Measurements from ENCODE around the gene LY6G6D. TPM values are rescaled to one million over a fixed set of nuclear protein-coding genes. Genes with fewer than 3 reads are reported as not detected.

LY6G6D gene
- total RNA-seq, 1 experiment from 2014 or later, result not detected

DNA sequence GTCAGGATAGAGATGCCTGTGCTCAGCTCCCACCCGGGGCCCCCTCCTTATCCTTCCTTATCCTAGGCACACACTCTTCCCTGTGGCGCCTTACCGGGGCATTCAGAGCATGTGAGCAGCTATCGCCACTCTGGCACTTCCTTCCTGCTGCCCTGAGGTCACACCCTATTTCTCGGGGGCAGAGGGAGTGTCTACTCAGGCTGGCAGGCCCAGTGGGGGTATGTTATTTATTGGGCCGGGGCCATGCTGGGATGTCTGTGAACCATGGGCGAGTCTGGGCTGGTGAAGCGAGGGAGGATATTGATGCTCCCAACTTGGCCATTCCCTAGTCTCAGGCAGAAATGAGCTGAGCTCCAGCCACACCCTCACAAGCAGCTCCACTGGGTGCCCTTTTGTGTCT, 3.9 kb upstream of the LY6G6D start:
- intact Hi-C loops (cut with micrococcal nuclease; ENCODE audit: unreplicated experiment), result no loop called here
- Histone ChIP-seq H3K4me3 (ENCODE audit: low read depth, low read length, poor library complexity, severe bottlenecking) (no peak overlapping the region), H3K36me3 (ENCODE audit: insufficient read depth, low read length, poor library complexity, severe bottlenecking) (no peaks in the 10 kb centered on the region), H3K4me1 (ENCODE audit: insufficient read depth, low read length, poor library complexity, severe bottlenecking) (no peaks in the 10 kb centered on the region), H3K9me3 (ENCODE audit: low read depth, low read length, poor library complexity, severe bottlenecking) (no peaks in the 10 kb centered on the region), H3K27me3 (replicated peaks; ENCODE audit: insufficient read depth, low read depth, low read length, poor library complexity) (no peaks in the 10 kb centered on the region), H3K27ac (ENCODE audit: low read depth, low read length, poor library complexity, severe bottlenecking) (no peak overlapping the region)
- no peak for DNase-seq (ENCODE audit: low spot score)
- BruUV-seq (replicated peaks), result no TSS peak
- TF ChIP-seq, protein P1, sequence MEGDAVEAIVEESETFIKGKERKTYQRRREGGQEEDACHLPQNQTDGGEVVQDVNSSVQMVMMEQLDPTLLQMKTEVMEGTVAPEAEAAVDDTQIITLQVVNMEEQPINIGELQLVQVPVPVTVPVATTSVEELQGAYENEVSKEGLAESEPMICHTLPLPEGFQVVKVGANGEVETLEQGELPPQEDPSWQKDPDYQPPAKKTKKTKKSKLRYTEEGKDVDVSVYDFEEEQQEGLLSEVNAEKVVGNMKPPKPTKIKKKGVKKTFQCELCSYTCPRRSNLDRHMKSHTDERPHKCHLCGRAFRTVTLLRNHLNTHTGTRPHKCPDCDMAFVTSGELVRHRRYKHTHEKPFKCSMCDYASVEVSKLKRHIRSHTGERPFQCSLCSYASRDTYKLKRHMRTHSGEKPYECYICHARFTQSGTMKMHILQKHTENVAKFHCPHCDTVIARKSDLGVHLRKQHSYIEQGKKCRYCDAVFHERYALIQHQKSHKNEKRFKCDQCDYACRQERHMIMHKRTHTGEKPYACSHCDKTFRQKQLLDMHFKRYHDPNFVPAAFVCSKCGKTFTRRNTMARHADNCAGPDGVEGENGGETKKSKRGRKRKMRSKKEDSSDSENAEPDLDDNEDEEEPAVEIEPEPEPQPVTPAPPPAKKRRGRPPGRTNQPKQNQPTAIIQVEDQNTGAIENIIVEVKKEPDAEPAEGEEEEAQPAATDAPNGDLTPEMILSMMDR (conservative IDR thresholded peaks at IDR 0.05; ENCODE audit: low read depth, low read length), result no peak
- no peak for TF ChIP-seq EZH2 (IDR thresholded peaks at IDR 0.05; ENCODE audit: borderline replicate concordance, low read depth, low read length, poor library complexity, severe bottlenecking)
- ChIA-PET CTCF (interaction anchor here (0.6 kb wide), 1 partner anchor 116 kb away, joined by 4 read pairs; the partner anchor contains the start of gene HSPA1B), POLR2A (ENCODE audit: low non-redundant PET) (interaction anchor here (0.6 kb wide), 1 partner anchor 11 kb away, joined by 3 read pairs; no protein-coding TSS in a partner anchor)

DNA sequence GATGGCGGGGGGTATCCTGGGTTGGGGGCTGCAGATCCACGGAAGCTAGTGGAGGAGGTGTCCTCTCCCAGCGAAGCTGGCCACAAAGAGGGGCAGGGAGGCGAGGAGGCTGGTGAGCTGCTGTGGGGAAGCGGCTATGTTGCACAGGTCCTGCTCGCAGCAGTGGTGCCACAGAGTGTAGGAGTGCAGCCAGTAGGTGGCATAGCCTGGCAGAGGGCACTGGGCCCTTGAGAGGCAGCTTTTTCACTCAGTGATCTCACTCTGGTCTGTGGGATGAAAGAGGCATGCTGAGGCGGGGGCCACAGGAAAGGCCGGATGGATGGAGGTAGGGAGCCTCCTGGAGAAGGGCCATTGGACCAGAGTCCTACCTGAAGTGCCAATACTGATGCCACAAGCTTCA, 2.9 kb upstream of the LY6G6D start:
- Histone ChIP-seq H3K36me3 (ENCODE audit: insufficient read depth, low read length, poor library complexity, severe bottlenecking) (no peaks in the 10 kb centered on the region), H3K4me3 (ENCODE audit: low read depth, low read length, poor library complexity, severe bottlenecking) (no peak overlapping the region), H3K27ac (ENCODE audit: low read depth, low read length, poor library complexity, severe bottlenecking) (no peak overlapping the region), H3K4me1 (ENCODE audit: insufficient read depth, low read length, poor library complexity, severe bottlenecking) (no peaks in the 10 kb centered on the region), H3K9me3 (ENCODE audit: low read depth, low read length, poor library complexity, severe bottlenecking) (no peaks in the 10 kb centered on the region), H3K27me3 (replicated peaks; ENCODE audit: insufficient read depth, low read depth, low read length, poor library complexity) (no peaks in the 10 kb centered on the region)
- DNase-seq (ENCODE audit: low spot score), result no peak
- POLR2A ChIA-PET (ENCODE audit: low non-redundant PET), result no interaction called here
- CTCF ChIA-PET, result no interaction called here
- intact Hi-C loops (cut with micrococcal nuclease; ENCODE audit: unreplicated experiment), result no loop called here
- TF ChIP-seq, protein P1 (conservative IDR thresholded peaks at IDR 0.05; ENCODE audit: low read depth, low read length), result no peak; the same call in 1 of the 2 replicates
- no peak for TF ChIP-seq EZH2 (IDR thresholded peaks at IDR 0.05; ENCODE audit: borderline replicate concordance, low read depth, low read length, poor library complexity, severe bottlenecking)
- BruUV-seq (replicated peaks), result no TSS peak

DNA sequence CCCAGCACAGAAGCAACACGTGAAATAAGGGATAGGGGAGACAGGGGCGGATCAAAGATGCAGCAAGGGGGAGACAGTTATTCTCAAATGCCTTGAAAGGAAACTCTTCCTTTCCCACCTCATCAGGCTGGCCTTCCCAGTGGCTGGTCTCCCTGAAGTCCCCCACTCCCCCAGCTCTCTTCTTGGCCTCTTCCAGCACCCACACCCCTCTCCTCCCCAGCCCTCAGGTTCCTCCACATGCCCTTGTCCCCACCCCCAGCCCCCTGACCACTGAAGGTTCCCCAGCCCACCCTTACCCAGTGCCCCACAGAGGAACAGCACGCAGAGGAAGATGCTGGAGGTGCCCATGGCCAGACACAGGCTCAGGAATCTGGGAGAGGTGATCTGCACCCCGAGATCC, 1.7 kb upstream of the LY6G6D start:
- DNase-seq (ENCODE audit: low spot score), result no peak
- no peak for TF ChIP-seq EZH2 (IDR thresholded peaks at IDR 0.05; ENCODE audit: borderline replicate concordance, low read depth, low read length, poor library complexity, severe bottlenecking)
- TF ChIP-seq, protein P1 (conservative IDR thresholded peaks at IDR 0.05; ENCODE audit: low read depth, low read length), result no peak
- intact Hi-C loops (cut with micrococcal nuclease; ENCODE audit: unreplicated experiment), result no loop called here
- Histone ChIP-seq H3K36me3 (ENCODE audit: insufficient read depth, low read length, poor library complexity, severe bottlenecking) (no peaks in the 10 kb centered on the region), H3K4me3 (ENCODE audit: low read depth, low read length, poor library complexity, severe bottlenecking) (no peak overlapping the region), H3K4me1 (ENCODE audit: insufficient read depth, low read length, poor library complexity, severe bottlenecking) (no peaks in the 10 kb centered on the region), H3K27ac (ENCODE audit: low read depth, low read length, poor library complexity, severe bottlenecking) (no peak overlapping the region), H3K27me3 (replicated peaks; ENCODE audit: insufficient read depth, low read depth, low read length, poor library complexity) (no peaks in the 10 kb centered on the region), H3K9me3 (ENCODE audit: low read depth, low read length, poor library complexity, severe bottlenecking) (no peaks in the 10 kb centered on the region)
- ChIA-PET POLR2A (ENCODE audit: low non-redundant PET) (no interaction called here), CTCF (no interaction called here)
- BruUV-seq (replicated peaks), result no TSS peak
